ENCODE data around the gene ZMIZ2.

ZMIZ2 gene

GRCh38 chr7:44805950-44806349 lies 57.3 kb downstream of the ZMIZ2 start:
- Histone ChIP-seq H4K20me1 (ENCODE audit: insufficient read depth, low read length) (peaks cover 16% of the 10 kb centered on the region), H3K27ac (ENCODE audit: low read length) (no peak overlapping the region), H3K36me3 (replicated peaks; ENCODE audit: low read depth, low read length) (peaks cover 24% of the 10 kb centered on the region), H3K9ac (ENCODE audit: low read length) (no peak overlapping the region), H3K4me2 (ENCODE audit: low read length) (no peak overlapping the region), H3K9me3 (ENCODE audit: insufficient read depth, low read length) (no peaks in the 10 kb centered on the region), H3K27me3 (ENCODE audit: low read depth, low read length) (no peaks in the 10 kb centered on the region), H3K79me2 (ENCODE audit: low read length) (peaks cover 3% of the 10 kb centered on the region; the same call in 1 of the 2 replicates), H2AFZ (ENCODE audit: low read depth, low read length) (no peak overlapping the region), H3K4me3 (ENCODE audit: low read length) (no peak overlapping the region), H3K4me1 (ENCODE audit: low read length) (peaks cover 1% of the 10 kb centered on the region)
- TF ChIP-seq EZH2phosphoT487 (IDR thresholded peaks at IDR 0.05; ENCODE audit: low read depth) (no peak), CTCF (IDR thresholded peaks at IDR 0.05; ENCODE audit: low read depth, low read length) (no peak)

GRCh38 chr7:44808914-44809393 lies 60.3 kb downstream of the ZMIZ2 start:
- no peak overlapping the region for H3K4me2 ChIP-seq (ENCODE audit: low read length)

GRCh38 chr7:44811093-44811492 lies 62.4 kb downstream of the ZMIZ2 start:
- no peaks in the 10 kb centered on the region for H3K79me2 ChIP-seq (ENCODE audit: low read length)
- no peaks in the 10 kb centered on the region for H3K27me3 ChIP-seq (ENCODE audit: low read depth, low read length)
- no peak overlapping the region for H2AFZ ChIP-seq (ENCODE audit: low read depth, low read length)
- H3K36me3 ChIP-seq (replicated peaks; ENCODE audit: low read depth, low read length), result no peaks in the 10 kb centered on the region
- H3K9me3 ChIP-seq (ENCODE audit: insufficient read depth, low read length), result no peaks in the 10 kb centered on the region
- no peak overlapping the region for H3K4me2 ChIP-seq (ENCODE audit: low read length)
- TF ChIP-seq CTCF (IDR thresholded peaks at IDR 0.05; ENCODE audit: low read depth, low read length) (no peak), EZH2phosphoT487 (IDR thresholded peaks at IDR 0.05; ENCODE audit: low read depth) (no peak)
- no peak overlapping the region for H3K9ac ChIP-seq (ENCODE audit: low read length)
- peaks cover 4% of the 10 kb centered on the region for H3K4me1 ChIP-seq (ENCODE audit: low read length)
- H3K4me3 ChIP-seq (ENCODE audit: low read length), result no peak overlapping the region
- no peak overlapping the region for H3K27ac ChIP-seq (ENCODE audit: low read length)
- H4K20me1 ChIP-seq (ENCODE audit: insufficient read depth, low read length), result no peaks in the 10 kb centered on the region

More at GRCh38 chr7:44808914-44809393, 60.3 kb downstream of the ZMIZ2 start:
- TF ChIP-seq CTCF (IDR thresholded peaks at IDR 0.05; ENCODE audit: low read depth, low read length) (no peak), EZH2phosphoT487 (IDR thresholded peaks at IDR 0.05; ENCODE audit: low read depth) (no peak)
- Histone ChIP-seq H3K27me3 (ENCODE audit: low read depth, low read length) (no peaks in the 10 kb centered on the region), H3K9me3 (ENCODE audit: insufficient read depth, low read length) (no peaks in the 10 kb centered on the region), H3K4me1 (ENCODE audit: low read length) (peaks cover 4% of the 10 kb centered on the region), H3K27ac (ENCODE audit: low read length) (no peak overlapping the region), H3K4me3 (ENCODE audit: low read length) (no peak overlapping the region), H4K20me1 (ENCODE audit: insufficient read depth, low read length) (no peaks in the 10 kb centered on the region), H3K9ac (ENCODE audit: low read length) (no peak overlapping the region), H3K79me2 (ENCODE audit: low read length) (no peaks in the 10 kb centered on the region), H3K36me3 (replicated peaks; ENCODE audit: low read depth, low read length) (no peaks in the 10 kb centered on the region), H2AFZ (ENCODE audit: low read depth, low read length) (no peak overlapping the region)

- Histone ChIP-seq H3K9ac (ENCODE audit: low read length) (no peak overlapping the region), H3K36me3 (replicated peaks; ENCODE audit: low read depth, low read length) (no peaks in the 10 kb centered on the region), H4K20me1 (ENCODE audit: insufficient read depth, low read length) (no peaks in the 10 kb centered on the region), H3K27ac (ENCODE audit: low read length) (no peak overlapping the region), H3K4me2 (ENCODE audit: low read length) (no peak overlapping the region), H3K4me1 (ENCODE audit: low read length) (peaks cover 4% of the 10 kb centered on the region), H3K79me2 (ENCODE audit: low read length) (no peaks in the 10 kb centered on the region), H3K9me3 (ENCODE audit: insufficient read depth, low read length) (no peaks in the 10 kb centered on the region), H3K4me3 (ENCODE audit: low read length) (no peak overlapping the region), H2AFZ (ENCODE audit: low read depth, low read length) (no peak overlapping the region), H3K27me3 (ENCODE audit: low read depth, low read length) (no peaks in the 10 kb centered on the region)
- TF ChIP-seq EZH2phosphoT487 (IDR thresholded peaks at IDR 0.05; ENCODE audit: low read depth), result no peak
- no peak for TF ChIP-seq CTCF (IDR thresholded peaks at IDR 0.05; ENCODE audit: low read depth, low read length)
Measured at GRCh38 chr7:44811571-44811970, 62.9 kb downstream of the ZMIZ2 start.

All from OCI-LY3 (cell line).